SU-DHL-6 (cell line): ENCODE data around the gene FSTL1.

Experiments
- H2AFZ ChIP-seq: fragments of 200-600 bp; sonication (generic); 2 replicates; pipeline ENCODE4 v1.6.1; 2014; ENCODE audit warnings: low read depth, mild to moderate bottlenecking, moderate library complexity, mixed read lengths, antibody characterized with exemption, low read length; ENCODE audit not compliant: severe bottlenecking
- H3F3A ChIP-seq: fragments of 200-600 bp; shearing (Covaris generic); 2 replicates; pipeline ENCODE4 v1.6.0; 2016; ENCODE audit warnings: antibody characterized with exemption, mild to moderate bottlenecking; ENCODE audit not compliant: insufficient read depth
- H3K27ac ChIP-seq: fragments of 200-600 bp; sonication (generic); 2 replicates; pipeline ENCODE4 v1.5.1; 2016; ENCODE audit warnings: low read depth, mild to moderate bottlenecking, low read length, moderate library complexity, mixed read lengths
- H3K27me3 ChIP-seq: fragments of 200-600 bp; sonication (generic), shearing (Covaris generic); 2 replicates; pipeline ENCODE4 v1.6.0; 2014; ENCODE audit warnings: mild to moderate bottlenecking, low read length
- H3K36me3 ChIP-seq: fragments of 200-600 bp; sonication (generic); 2 replicates; pipeline ENCODE4 v1.6.1; 2014; ENCODE audit warnings: mild to moderate bottlenecking, low read length, mixed read lengths
- H3K4me2 ChIP-seq: fragments of 300-600, 200-600 bp; shearing (Covaris generic), sonication (generic); 2 replicates; pipeline ENCODE4 v1.6.0; 2014; ENCODE audit warnings: low read length, low read depth, mild to moderate bottlenecking; ENCODE audit not compliant: poor library complexity, severe bottlenecking
- H3K4me3 ChIP-seq: fragments of 200-600 bp; sonication (generic); 2 replicates; pipeline ENCODE4 v1.5.1; 2014; ENCODE audit warnings: antibody characterized with exemption, low read length, mild to moderate bottlenecking, mixed read lengths; ENCODE audit not compliant: insufficient read depth, poor library complexity, severe bottlenecking
- H3K79me2 ChIP-seq: fragments of 200-600 bp; sonication (generic); 2 replicates; pipeline ENCODE4 v1.6.1; 2014; ENCODE audit warnings: mild to moderate bottlenecking, low read length, moderate library complexity; ENCODE audit not compliant: insufficient read depth
- H3K9ac ChIP-seq: fragments of 200-600 bp; sonication (generic); 2 replicates; pipeline ENCODE4 v1.7.0; 2014; ENCODE audit warnings: mild to moderate bottlenecking, low read length
- H3K9me2 ChIP-seq: fragments of 200-600 bp; sonication (generic); replicated peaks from 2 replicates; pipeline ENCODE4 v1.6.1; 2014; ENCODE audit warnings: low read length; ENCODE audit not compliant: insufficient read depth
- H3K9me3 ChIP-seq: fragments of 200-600 bp; sonication (generic); 2 replicates; pipeline ENCODE4 v1.6.1; 2014; ENCODE audit warnings: low read length, mixed read lengths; ENCODE audit not compliant: insufficient read depth
- H4K20me1 ChIP-seq: fragments of 200-600 bp; sonication (generic); 2 replicates; pipeline ENCODE4 v1.6.1; 2014; ENCODE audit warnings: low read depth, mild to moderate bottlenecking, antibody characterized with exemption, low read length, moderate library complexity, mixed read lengths
- CTCF ChIP-seq: fragments of 200-600 bp; sonication (generic); IDR thresholded peaks from one replicate; pipeline ENCODE4 v1.5.1; 2017; ENCODE audit warnings: antibody characterized with exemption, mild to moderate bottlenecking, low read length, moderate library complexity; ENCODE audit not compliant: insufficient read depth, poor library complexity, severe bottlenecking
- EZH2phosphoT487 ChIP-seq: fragments of 200-600 bp; sonication (generic), shearing (Covaris generic); conservative IDR thresholded peaks from 2 replicates; pipeline ENCODE4 v1.6.1; 2018; ENCODE audit warnings: mild to moderate bottlenecking, antibody characterized with exemption, low read length, moderate library complexity, mixed read lengths

FSTL1 gene

GRCh38 chr3:120438216-120438615 is 12.6 kb downstream of the FSTL1 start:
- Histone ChIP-seq H3K4me3 (no peak overlapping the region), H3F3A (no peaks in the 10 kb centered on the region), H3K27me3 (no peaks in the 10 kb centered on the region), H3K36me3 (no peaks in the 10 kb centered on the region), H4K20me1 (no peaks in the 10 kb centered on the region), H3K79me2 (no peaks in the 10 kb centered on the region), H3K9ac (no peak overlapping the region), H3K27ac (no peak overlapping the region), H3K4me2 (no peak overlapping the region), H2AFZ (no peak overlapping the region), H3K9me2 (no peaks in the 10 kb centered on the region), H3K9me3 (no peaks in the 10 kb centered on the region)
- TF ChIP-seq CTCF = no peak
- TF ChIP-seq EZH2phosphoT487 = no peak

DNA sequence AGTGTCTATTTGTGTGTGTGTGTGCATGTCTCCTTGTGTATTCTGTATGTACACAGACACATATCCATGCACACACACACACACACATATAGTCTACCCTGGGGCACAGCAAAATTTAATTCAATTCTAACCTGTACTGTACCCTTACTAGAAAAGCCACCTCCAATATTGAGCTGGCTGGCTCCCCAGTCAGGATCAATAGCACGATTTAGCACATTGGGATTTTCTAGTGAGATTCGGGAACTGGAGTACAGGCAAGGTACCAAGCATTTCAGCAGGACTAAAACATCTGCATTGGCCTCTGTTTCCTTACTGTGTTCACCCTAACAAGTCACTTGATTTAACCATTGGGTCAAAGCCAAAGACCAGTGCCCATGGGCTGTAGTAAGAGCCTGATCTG is 13.2 kb downstream of the FSTL1 start:
- no peaks in the 10 kb centered on the region for H3K36me3 ChIP-seq
- no peak overlapping the region for H3K9ac ChIP-seq
- H3K9me3 ChIP-seq = no peaks in the 10 kb centered on the region
- TF ChIP-seq CTCF = no peak
- TF ChIP-seq EZH2phosphoT487 = no peak
- H3K9me2 ChIP-seq = no peaks in the 10 kb centered on the region
- no peaks in the 10 kb centered on the region for H3K79me2 ChIP-seq
- H3F3A ChIP-seq = no peaks in the 10 kb centered on the region
- H3K27me3 ChIP-seq = no peaks in the 10 kb centered on the region
- H2AFZ ChIP-seq = no peak overlapping the region
- no peak overlapping the region for H3K27ac ChIP-seq
- no peak overlapping the region for H3K4me2 ChIP-seq
- no peak overlapping the region for H3K4me3 ChIP-seq
- no peaks in the 10 kb centered on the region for H4K20me1 ChIP-seq

- Histone ChIP-seq H3K27ac (no peak overlapping the region), H3K9me2 (no peaks in the 10 kb centered on the region)
Measured at GRCh38 chr3:120436523-120437050, 14.2 kb downstream of the FSTL1 start.

More at GRCh38 chr3:120436523-120437050, 14.2 kb downstream of the FSTL1 start:
- Histone ChIP-seq H3K79me2 (no peaks in the 10 kb centered on the region), H3K9ac (no peak overlapping the region), H3K9me3 (no peaks in the 10 kb centered on the region), H4K20me1 (no peaks in the 10 kb centered on the region), H3F3A (no peaks in the 10 kb centered on the region), H2AFZ (no peak overlapping the region), H3K27me3 (no peaks in the 10 kb centered on the region), H3K4me2 (no peak overlapping the region), H3K4me3 (no peak overlapping the region), H3K36me3 (no peaks in the 10 kb centered on the region)
- no peak for TF ChIP-seq EZH2phosphoT487
- no peak for TF ChIP-seq CTCF
